Thyroid gland (tissue), 4 donors: Measurements from ENCODE around the gene AGTRAP.

Experiments used
- POLR2A ChIP-seq, 2 donors: fragments of 450-650 bp; IDR thresholded peaks; one replicate each; pipeline ENCODE4 v1.6.1; 2017; ENCODE audit warnings: antibody characterized with exemption in 2 of 2, mild to moderate bottlenecking in 2 of 2, moderate library complexity in 1 of 2
- TF ChIP-seq, protein P1 (sequence below), 6 experiments: fragments of 200-600 bp in 3 of 6; fragments of 450-650 bp in 3 of 6; sonication (generic) in 3 of 6; IDR thresholded peaks; one replicate each; pipeline ENCODE4 v1.5.1; 2016 to 2019; ENCODE audit warnings: antibody characterized with exemption in 6 of 6, mild to moderate bottlenecking in 2 of 6, inconsistent platforms in 1 of 6, moderate library complexity in 1 of 6

DNA sequence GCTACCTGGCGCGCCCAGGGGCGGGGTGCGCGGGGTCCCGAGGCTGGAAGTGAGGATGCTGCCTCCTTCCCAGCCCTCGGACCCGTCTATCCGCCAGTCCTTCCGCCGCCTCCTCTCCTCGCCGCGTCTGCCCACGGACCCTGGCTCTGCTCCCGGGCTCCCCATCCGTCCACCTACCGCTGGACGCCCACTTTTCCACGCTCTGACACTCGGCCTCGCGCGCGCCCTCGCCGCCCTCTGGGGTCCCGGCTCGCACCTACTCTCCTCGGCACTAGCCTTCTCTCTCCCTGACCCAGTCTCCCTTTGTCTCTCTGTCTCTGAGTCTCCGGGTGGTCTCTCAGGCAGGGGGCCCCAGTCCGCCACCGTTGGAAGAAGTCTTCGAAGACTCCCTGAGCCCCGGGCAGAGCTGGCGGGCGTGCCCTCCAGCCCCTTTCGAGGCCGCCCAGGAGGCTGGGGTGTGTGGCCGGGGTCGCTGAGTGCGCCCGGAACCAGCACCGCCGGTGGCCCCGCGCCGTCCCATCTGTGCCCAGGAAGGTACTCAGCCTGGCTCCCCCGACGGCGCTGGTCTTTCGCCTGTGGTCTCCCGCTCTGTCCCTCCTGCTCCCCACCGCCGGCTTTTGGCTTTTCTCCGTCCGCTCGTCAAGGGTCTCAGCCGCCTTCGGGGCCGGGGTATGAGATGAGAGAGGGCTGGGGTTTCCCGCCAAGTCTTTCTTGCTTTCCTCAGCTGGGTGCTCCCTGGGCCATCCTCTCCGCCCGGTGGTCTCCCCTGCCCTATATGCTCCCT, 43.8 kb upstream of the AGTRAP start:
- TF ChIP-seq, protein P1, sequence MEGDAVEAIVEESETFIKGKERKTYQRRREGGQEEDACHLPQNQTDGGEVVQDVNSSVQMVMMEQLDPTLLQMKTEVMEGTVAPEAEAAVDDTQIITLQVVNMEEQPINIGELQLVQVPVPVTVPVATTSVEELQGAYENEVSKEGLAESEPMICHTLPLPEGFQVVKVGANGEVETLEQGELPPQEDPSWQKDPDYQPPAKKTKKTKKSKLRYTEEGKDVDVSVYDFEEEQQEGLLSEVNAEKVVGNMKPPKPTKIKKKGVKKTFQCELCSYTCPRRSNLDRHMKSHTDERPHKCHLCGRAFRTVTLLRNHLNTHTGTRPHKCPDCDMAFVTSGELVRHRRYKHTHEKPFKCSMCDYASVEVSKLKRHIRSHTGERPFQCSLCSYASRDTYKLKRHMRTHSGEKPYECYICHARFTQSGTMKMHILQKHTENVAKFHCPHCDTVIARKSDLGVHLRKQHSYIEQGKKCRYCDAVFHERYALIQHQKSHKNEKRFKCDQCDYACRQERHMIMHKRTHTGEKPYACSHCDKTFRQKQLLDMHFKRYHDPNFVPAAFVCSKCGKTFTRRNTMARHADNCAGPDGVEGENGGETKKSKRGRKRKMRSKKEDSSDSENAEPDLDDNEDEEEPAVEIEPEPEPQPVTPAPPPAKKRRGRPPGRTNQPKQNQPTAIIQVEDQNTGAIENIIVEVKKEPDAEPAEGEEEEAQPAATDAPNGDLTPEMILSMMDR (IDR thresholded peaks at IDR 0.05): no peak
- no peak for TF ChIP-seq POLR2A (IDR thresholded peaks at IDR 0.05)
